GM19438 (cell line): Measurements from ENCODE around the gene ENPP6.
"Not testable (repeated sequence)": the region's sequence is repeated elsewhere in the genome, so short reads cannot be mapped to it uniquely, and the experiment has no call there.

ENCODE experiments used
- ATAC-seq: cut with Tn5 transposase; IDR thresholded peaks from one replicate; pipeline ENCODE4 v1.9.1; 2021; ENCODE audit warnings: low read depth; ENCODE audit not compliant: unreplicated experiment

Gene ENPP6

DNA sequence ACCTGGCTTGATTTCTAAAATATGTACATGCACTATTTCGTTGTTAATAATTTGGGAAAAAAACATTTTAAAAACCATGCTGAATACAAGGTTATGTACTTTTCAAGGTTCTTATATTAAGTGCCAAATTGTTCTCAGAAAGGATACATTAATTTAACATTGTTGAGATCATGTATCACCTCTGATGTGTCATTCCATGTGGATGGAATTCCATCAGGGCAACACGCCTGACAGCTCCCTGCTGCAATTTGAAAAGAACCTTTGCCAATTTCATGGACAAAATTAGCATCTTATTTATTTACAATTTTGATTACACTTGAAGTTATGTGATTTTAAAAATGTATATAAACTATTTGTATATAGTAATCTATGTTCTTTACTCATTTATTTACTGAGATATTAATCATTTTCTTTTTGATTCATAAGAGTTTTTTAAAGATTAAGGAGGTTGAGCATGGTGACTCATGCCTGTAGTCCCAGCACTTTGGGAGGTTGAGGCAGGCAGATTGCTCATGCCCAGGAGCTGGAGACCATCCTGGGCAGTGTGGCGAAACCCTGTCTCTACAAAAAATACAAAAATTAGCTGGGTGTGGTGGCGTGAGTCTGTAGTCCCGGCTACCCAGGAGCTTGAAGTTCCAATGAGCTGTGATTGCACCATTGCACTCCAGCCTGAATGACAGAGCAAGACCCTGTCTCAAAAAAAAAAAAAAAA is 142.8 kb downstream of the ENPP6 start:
- no peak for ATAC-seq

DNA sequence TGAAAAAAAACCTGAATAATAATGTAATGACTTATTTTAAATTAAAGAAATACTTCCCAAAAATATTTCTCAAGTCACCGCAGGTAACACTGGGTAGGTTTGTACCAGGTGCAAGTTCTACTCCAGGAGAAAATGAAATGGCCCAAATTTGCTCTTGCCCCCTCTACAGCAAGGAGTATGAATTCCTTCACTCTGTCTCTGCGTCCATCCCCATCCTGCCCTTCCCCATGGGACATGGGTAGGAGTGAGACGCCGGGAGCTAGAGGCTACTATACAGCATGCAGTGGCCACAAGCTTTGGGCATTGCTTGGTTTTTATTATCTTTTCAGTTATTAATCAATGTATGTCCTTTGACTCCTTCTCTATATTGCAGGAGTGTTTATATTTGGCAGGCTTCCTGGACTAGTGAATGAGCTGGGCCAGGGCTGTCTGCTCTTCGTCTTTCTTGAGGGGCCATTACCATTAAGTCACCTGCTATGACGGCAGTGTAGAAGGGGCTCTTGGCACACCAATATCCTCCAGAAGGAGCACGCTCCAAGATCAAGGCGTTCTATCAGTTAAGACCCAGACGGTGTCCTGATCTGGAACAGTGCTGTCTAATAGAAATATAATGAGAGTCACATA is 149.6 kb downstream of the ENPP6 start:
- ATAC-seq = no peak

- ATAC-seq = no peak
Measured at GRCh38 chr4:184066584-184067300, 150.9 kb downstream of the ENPP6 start.

DNA sequence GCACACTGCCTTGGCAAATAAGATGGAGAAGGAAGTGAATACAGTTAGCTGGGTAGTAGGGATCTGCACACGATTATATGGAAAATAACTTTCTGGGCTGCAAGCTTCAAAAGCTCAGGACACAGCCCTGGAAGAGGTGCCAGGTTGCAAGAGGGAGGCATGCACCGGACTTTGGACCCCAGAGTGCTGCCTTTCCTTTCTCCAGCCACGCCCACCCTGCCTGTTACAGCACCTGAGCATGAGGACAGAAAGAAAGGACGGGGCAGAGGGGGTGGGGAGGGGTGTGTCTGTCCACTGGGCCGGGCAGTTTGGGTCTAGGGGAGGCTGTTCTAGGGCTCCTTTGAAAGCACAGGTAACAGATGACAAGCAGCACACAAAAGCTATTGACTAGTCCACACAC is 152.8 kb downstream of the ENPP6 start:
- no peak for ATAC-seq

- ATAC-seq = no peak
Measured at GRCh38 chr4:184062769-184063168, 154.9 kb downstream of the ENPP6 start.

- no peak for ATAC-seq
Measured at GRCh38 chr4:184061582-184061981, 156.1 kb downstream of the ENPP6 start.

GRCh38 chr4:184059099-184059498 is 158.6 kb downstream of the ENPP6 start:
- ATAC-seq = no peak

GRCh38 chr4:184058026-184058425 is 159.6 kb downstream of the ENPP6 start:
- no peak for ATAC-seq

DNA sequence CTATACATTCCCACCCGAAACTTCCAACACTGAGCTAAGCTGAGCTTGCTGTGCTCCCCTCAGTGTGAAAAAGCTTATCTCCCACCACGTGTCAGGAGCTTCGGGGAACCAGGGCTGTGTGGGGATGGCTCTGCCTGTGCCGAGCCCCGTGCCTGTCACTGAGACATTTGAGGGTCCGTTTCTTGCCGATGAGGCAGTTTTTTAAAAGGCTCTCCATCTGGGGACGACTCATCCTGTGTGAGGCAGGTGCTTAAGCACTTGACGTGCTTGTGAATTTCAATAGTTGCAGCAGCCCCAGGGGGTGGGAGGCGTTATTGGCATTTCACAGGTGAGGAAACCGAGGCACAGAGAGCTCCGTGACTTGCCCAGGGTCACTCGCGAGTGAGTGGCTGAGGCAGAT is 160.8 kb downstream of the ENPP6 start:
- ATAC-seq = no peak

DNA sequence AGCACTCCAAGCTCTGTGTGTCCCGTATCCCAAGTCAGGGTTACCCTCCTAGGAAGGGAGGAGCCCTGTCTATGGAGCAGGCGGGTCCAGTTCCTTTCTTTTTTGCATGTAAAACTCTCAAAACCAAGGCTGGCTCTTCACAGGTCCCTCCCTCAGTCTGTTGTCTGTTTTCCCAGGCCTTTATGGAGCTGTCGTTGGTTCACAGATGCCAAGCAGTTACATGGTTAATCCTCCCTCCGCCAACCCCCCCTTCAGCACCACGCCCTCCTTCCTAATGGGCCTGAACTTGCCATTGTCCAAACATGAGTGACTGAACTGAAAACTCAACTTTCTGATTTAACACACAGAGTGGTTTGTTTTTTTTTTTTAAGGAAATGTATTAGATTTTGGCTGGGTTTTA is 164.2 kb downstream of the ENPP6 start:
- ATAC-seq = no peak

DNA sequence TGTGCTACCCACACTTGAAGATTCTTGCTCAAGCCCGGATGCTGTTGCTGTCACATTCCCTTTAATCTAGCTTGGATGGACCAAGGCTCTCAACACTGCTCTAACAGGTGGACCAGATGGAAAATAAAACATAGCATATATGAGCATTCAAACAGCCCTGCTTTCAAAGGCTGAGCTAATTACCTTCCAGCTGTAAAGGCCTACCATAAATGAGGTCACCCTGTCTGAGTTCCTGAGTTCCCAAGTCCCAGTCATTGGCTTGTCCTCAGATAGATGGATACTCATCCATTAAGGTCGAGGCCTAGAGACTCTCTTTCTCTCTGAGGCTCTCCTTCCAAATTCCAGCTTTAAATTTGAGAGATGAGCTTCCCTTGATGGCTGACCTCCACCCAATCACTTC is 165.1 kb downstream of the ENPP6 start:
- ATAC-seq = no peak

- not testable (repeated sequence) for ATAC-seq
Measured at GRCh38 chr4:184051262-184051661, 166.4 kb downstream of the ENPP6 start.

DNA sequence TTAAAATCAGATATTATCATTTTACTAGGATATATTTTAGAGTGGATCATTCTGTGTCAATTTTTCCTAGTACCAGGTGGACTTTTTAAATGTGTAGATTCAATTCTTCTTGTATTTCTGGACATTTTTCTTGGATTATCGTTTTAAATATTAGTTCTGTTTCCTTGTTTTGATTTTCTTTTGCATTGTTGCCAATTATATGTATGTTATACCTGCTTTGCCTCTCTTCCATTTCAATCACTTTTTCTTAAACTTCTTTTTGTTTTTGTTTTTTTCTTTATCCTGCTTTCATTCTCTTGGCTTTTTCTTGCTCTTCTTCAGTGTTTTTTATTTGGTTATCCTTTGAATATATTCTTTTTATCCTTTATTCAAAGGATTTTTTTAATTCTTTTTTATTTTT is 171.5 kb downstream of the ENPP6 start:
- no peak for ATAC-seq

GRCh38 chr4:184041156-184041555 is 176.5 kb downstream of the ENPP6 start:
- no peak for ATAC-seq

DNA sequence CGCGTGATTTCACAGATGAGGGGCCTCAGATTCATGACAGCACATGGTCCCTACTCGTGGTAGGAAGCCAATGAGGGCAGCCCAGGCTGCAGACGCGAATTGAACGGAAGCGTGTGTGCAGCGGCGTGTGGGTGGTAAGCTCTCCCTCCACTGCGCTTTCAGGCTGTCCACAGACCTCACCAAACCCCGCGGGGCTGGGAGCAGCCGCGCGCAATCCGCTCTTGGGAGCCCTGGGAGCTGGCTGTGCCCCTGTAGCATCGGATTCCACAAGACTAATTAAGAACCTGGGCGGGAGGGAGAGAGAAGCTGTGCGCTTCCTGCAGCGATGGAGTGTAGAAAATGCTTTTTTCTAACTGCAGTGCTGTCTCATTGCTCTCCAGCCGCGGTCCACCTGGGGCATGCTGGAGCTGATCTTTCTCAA is 177.7 kb downstream of the ENPP6 start:
- ATAC-seq = no peak
